HG03571 (cell line): Measurements from ENCODE around the gene LCA5.
"Not testable (repeated sequence)": the region's sequence is repeated elsewhere in the genome, so short reads cannot be mapped to it uniquely, and the experiment has no call there.

ENCODE experiments used
- ATAC-seq: cut with Tn5 transposase; IDR thresholded peaks from one replicate; pipeline ENCODE4 v1.9.1; 2021; ENCODE audit not compliant: unreplicated experiment

Gene LCA5

GRCh38 chr6:79536954-79537747 is at the start of gene LCA5:
Gene LCA5 (minus strand): TSS chr6:79537430. CDS start chr6:79518894, 18,536 bp downstream.
- ATAC-seq = peak; percentile 100

GRCh38 chr6:79586548-79586947 is 49.3 kb upstream of the LCA5 start:
- no peak for ATAC-seq

GRCh38 chr6:79584332-79584731 is 47.1 kb upstream of the LCA5 start:
- no peak for ATAC-seq

GRCh38 chr6:79577926-79578325 is 40.7 kb upstream of the LCA5 start:
- ATAC-seq = not testable (repeated sequence)

- ATAC-seq = no peak
These were observed 37.5 kb upstream of the LCA5 start for GRCh38 chr6:79574630-79575225.

GRCh38 chr6:79574174-79574573 is 36.9 kb upstream of the LCA5 start:
- ATAC-seq = no peak

GRCh38 chr6:79571030-79571367 is 33.8 kb upstream of the LCA5 start:
- ATAC-seq = no peak

GRCh38 chr6:79570129-79571029 is 33.1 kb upstream of the LCA5 start:
- ATAC-seq = no peak

GRCh38 chr6:79568996-79569395 is 31.8 kb upstream of the LCA5 start:
- ATAC-seq = no peak

- ATAC-seq = no peak
These were observed 27.4 kb upstream of the LCA5 start for GRCh38 chr6:79564636-79565035.

- no peak for ATAC-seq
These were observed 22.5 kb upstream of the LCA5 start for GRCh38 chr6:79559706-79560105.

- no peak for ATAC-seq
These were observed 20.6 kb upstream of the LCA5 start for GRCh38 chr6:79557673-79558467.

- no peak for ATAC-seq
These were observed 17.1 kb upstream of the LCA5 start for GRCh38 chr6:79554305-79554704.

- no peak for ATAC-seq
These were observed 14.2 kb upstream of the LCA5 start for GRCh38 chr6:79551401-79551800.

- ATAC-seq = no peak
These were observed 11.1 kb upstream of the LCA5 start for GRCh38 chr6:79548304-79548703.

GRCh38 chr6:79546186-79546585 is 9.0 kb upstream of the LCA5 start:
- no peak for ATAC-seq

GRCh38 chr6:79544939-79545450 is 7.8 kb upstream of the LCA5 start:
- peak; percentile 61 for ATAC-seq

- ATAC-seq = peak; percentile 64
These were observed 7.2 kb upstream of the LCA5 start for GRCh38 chr6:79544299-79544927.

GRCh38 chr6:79543886-79544285 is 6.7 kb upstream of the LCA5 start:
- peak; percentile 20 for ATAC-seq

- ATAC-seq = no peak
These were observed 6.2 kb upstream of the LCA5 start for GRCh38 chr6:79543411-79543810.
